ENCODE measurements around the gene ZDHHC9. TPM values are rescaled to one million over a fixed set of nuclear protein-coding genes. Genes with fewer than 3 reads are reported as not detected.

The ZDHHC9 gene
- total and polyA plus RNA-seq, 2 donors: 22.8 to 25.2 TPM

DNA sequence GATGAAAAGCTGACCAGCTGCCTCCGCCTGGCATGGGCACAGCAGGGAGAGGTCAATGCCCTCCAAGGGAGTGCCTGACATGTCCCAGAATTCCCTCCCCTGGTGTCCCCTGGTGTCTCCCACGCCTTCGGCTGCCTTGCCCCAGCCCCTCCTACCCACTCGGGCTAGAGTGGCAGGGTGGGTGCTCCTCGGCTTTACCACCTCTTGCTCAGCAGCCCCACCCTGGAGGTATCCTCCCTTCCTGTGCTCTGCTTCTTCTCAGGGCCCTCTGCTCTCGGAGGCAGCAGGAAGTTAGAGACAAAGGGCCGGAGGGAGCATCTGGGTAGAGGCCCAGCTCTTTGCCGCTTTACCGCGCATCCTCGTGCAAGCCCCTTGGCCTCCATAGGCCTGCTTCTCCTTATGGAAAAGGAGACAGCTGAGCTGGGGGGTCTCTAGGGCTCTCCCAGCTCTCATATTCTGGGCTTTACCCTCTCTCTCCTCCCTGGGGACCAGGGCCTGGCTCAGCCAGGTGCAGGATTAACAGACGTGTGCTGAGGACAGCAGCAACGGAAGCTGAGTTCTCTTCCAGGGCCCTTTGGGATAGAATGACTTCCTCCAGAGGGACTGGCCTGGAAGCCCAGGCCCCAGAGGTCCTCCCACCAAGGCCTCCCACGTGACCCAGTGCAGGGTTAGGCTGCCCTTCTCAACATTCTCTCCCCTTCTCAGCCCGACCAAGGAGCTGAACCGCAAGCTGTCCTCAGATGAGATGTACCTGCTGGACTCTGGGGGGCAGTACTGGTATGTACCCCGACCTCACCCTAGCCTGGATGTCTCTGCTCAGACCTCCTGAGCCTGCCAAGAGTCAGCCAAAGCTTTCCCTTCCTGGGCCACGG lies 87.7 kb downstream of the ZDHHC9 start:
- Histone ChIP-seq H3K4me1 (ENCODE audit: insufficient read depth) (no peaks in the 10 kb centered on the region), H3K4me3 (ENCODE audit: low read depth, low read length) (no peak overlapping the region), H3K36me3 (ENCODE audit: insufficient read depth) (no peaks in the 10 kb centered on the region), H3K27ac (ENCODE audit: low read depth) (no peak overlapping the region)
- WGBS: 87% methylated on average over 18 of the region's 18 CpGs
- DNase-seq (ENCODE audit: extremely low spot score): no peak

DNA sequence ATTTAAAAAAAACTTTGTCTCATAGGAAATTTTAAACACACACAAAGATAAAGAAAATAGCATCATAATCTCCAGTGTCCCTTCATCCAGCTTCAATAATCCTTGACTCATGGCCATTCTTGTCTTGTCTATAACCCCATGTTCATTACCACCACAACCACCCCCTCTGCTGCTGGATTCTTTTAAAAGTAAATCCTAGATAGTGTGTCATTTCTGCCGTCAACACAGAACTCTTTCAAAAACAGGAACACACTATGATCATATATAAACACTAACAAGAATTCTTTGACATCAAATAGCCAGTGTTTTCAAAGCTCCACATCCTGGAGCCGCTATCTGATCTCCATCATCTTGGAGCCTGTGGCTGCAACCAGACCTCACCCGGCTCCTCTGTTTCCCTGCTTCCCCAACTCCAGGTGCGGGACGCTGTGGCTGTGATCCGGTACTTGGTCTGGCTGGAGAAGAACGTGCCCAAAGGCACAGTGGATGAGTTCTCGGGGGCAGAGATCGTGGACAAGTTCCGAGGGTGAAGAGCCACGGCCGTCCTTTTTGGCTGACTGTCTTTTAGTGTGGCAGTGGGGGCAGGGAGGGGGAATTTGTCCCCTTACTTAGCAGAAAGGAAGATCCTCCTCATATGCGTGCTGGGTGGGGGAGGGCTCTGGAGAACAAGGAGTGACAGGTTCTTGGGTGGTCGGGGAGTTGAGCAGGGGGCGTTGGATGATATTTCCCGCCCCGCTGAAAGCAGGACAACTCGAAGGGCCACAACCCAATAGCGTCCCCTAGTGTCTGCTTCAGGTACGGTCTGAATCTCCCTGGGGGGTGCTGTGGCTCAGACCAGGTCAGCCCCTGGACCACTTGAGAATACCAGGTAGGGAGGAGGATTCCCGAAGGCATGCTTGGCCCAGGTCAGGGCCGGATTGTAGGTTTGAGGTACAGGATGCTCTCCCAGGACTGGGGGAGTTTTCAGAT lies 89.3 kb downstream of the ZDHHC9 start:
- 51% methylated on average over 22 of the region's 22 CpGs for WGBS
- Histone ChIP-seq H3K4me1 (ENCODE audit: insufficient read depth) (no peaks in the 10 kb centered on the region), H3K4me3 (ENCODE audit: low read depth, low read length) (no peak overlapping the region), H3K36me3 (ENCODE audit: insufficient read depth) (no peaks in the 10 kb centered on the region), H3K27ac (ENCODE audit: low read depth) (no peak overlapping the region)
- no peak for DNase-seq (ENCODE audit: extremely low spot score)

Small RNA genes within 50 kb of the gene (small RNA-seq; reads per million reads assigned to genes)
- gene RF00017: not detected

Other genes starting within 250 kb of the ZDHHC9 start
- gene APLN, start 188.9 kb downstream of the ZDHHC9 start, total RNA-seq: 1.8 TPM
- gene APLN, start 188.9 kb downstream of the ZDHHC9 start, polyA plus RNA-seq: 1.0 TPM
- 4.7 TPM for gene XPNPEP2, start 104.9 kb downstream of the ZDHHC9 start, total RNA-seq
- 9.9 TPM for gene XPNPEP2, start 104.9 kb downstream of the ZDHHC9 start, polyA plus RNA-seq
- gene SASH3, start 63.9 kb downstream of the ZDHHC9 start, total RNA-seq: 2.6 TPM
- 6.4 TPM for gene SASH3, start 63.9 kb downstream of the ZDHHC9 start, polyA plus RNA-seq
- gene UTP14A, start 62.3 kb upstream of the ZDHHC9 start, total RNA-seq: 11.0 TPM
- gene UTP14A, start 62.3 kb upstream of the ZDHHC9 start, polyA plus RNA-seq: 13.9 TPM
- 4.5 TPM for gene BCORL1, start 138.7 kb upstream of the ZDHHC9 start, total RNA-seq
- gene BCORL1, start 138.7 kb upstream of the ZDHHC9 start, polyA plus RNA-seq: 9.4 TPM